GM19043 (cell line): Measurements from ENCODE around the gene SLIRP.
A peak's percentile ranks its signal among the peaks of the same experiment; 100 is the strongest.
"Not testable (repeated sequence)": the region's sequence is repeated elsewhere in the genome, so short reads cannot be mapped to it uniquely, and the experiment has no call there.

Experiments used
- ATAC-seq: cut with Tn5 transposase; IDR thresholded peaks from one replicate; pipeline ENCODE4 v1.9.1; 2021; ENCODE audit warnings: low read depth; ENCODE audit not compliant: unreplicated experiment

SLIRP gene

DNA sequence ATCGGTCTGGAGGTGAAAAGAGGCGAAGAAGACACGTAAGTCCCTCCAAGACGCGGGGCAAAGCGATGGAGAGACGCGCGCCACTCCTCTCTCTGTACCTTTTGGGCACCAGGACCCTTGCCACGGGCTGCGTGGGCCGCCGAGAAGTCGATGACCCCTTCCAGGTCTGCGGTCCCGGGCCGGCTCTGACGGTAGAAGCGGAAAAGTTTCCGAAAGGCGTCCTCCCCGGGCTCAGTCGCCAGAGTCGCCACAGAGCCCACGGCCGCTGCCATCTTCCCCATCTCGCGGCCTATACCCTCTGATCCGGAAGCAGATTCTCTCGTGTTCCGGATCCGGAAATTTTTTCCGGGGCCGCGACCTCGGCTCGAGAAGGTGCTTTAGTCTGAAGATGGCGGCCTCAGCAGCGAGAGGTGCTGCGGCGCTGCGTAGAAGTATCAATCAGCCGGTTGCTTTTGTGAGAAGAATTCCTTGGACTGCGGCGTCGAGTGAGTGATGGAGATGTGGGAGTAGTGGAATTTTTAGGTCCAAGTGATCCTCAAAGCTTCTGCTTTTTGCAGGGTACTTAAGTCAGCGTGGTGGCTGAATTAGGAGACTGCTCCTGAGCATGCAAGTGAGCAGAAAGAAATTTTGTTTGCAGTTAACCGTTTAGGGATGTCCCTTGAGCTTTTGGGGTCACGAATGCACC, at the start of gene SLIRP, which contains the start of gene ALKBH1:
Gene SLIRP, plus strand, starts transcription at position 380 of the 685 bp plus-strand sequence. Its CDS starts 9 bp downstream, at position 389.
Gene ALKBH1, minus strand, starts transcription at position 300 of the 685 bp plus-strand sequence. Its CDS starts 19 bp downstream, at position 281.
- ATAC-seq = peak; percentile 98

- ATAC-seq = no peak
Measured at GRCh38 chr14:77659831-77660230, 48.1 kb upstream of the SLIRP start.

DNA sequence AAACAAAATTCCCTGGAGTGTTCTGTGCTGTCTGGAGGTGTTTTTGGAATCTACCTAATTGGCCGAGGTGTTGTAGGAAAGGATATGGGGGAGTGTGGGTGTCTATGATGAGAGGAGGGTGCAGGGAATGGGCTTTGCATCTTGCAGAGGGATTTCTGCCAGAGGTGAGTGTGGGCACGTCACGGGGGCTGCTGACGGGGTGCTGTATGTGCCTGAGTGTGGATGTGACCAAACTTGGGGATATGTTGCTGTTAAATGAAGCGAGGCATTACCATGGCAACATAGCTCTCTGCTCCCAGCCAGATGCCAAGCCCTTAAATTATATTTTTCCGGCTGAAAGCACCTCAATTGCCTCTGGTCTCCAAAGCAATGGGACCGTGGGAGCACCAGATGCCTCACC, 47.1 kb upstream of the SLIRP start:
- no peak for ATAC-seq

DNA sequence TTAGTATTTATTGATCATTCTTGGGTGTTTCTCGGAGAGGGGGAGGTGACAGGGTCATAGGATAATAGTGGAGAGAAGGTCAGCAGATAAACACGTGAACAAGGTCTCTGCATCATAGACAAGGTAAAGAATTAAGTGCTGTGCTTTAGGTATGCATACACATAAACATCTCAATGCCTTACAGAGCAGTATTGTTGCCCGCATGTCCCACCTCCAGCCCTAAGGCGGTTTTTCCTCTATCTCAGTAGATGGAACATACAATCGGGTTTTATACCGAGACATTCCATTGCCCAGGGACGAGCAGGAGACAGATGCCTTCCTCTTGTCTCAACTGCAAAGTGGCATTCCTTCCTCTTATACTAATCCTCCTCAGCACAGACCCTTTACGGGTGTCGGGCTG, 46.3 kb upstream of the SLIRP start:
- ATAC-seq = not testable (repeated sequence)

GRCh38 chr14:77663293-77663692, 44.6 kb upstream of the SLIRP start:
- no peak for ATAC-seq

GRCh38 chr14:77667331-77667730, 40.6 kb upstream of the SLIRP start:
- ATAC-seq = no peak

DNA sequence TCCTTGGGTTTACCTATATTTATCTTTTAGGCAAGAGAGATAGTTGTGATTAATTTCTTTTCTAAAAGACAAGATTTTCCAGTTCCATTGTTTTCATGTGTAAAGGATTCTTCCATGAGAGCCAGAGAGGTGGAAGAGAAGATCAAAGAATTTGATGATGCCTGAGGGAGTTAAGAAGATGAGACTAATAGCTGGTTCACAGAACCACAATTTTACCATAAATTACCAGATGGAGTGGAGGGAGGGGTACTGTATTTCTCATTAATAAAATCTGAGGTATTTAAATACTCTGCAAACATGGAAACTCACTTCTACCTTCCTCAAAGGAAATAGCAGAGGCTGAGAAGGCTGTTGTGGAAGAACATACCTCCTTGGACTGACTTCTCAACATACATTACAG, 34.7 kb upstream of the SLIRP start:
- no peak for ATAC-seq

DNA sequence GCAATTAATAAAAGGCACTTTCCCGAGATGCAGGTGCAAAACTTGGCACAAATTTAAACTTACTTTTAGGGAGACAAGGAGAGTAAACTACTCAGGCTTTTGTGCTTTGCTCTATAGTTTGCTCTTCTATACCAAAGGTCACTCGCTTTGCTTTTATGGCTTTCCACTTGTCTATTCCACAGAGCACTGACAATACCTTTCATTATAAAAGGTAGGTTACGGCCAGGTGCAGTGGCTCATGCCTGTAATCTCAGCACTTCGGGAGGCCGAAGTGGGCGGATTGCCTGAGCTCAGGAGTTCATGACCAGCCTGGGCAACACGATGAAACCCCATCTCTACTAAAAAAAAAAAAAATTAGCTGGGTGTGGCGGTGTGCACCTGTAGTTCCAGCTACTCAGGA, 33.0 kb upstream of the SLIRP start:
- no peak for ATAC-seq

- ATAC-seq = no peak
Measured at GRCh38 chr14:77681196-77682157, 26.4 kb upstream of the SLIRP start.

- ATAC-seq = no peak
Measured at GRCh38 chr14:77682158-77682553, 25.7 kb upstream of the SLIRP start.

DNA sequence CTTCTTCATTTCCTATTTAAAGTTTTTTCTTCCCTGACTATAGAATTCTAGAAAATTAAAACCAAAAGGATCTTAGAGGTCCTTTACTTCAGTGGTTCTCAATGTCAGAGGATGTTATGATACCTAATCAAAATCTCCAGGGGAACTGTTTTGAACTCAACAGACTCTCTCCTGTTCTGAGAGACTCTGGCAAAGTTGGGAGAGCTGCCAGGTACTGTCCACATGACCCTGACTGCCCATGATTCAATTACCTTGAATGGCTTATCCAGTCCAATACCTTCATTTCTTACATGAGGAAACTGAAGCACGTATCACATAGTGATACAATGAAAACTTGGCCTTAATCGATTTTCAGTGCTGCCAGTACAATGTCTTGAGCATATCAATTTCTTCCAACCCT, 16.6 kb upstream of the SLIRP start:
- no peak for ATAC-seq

- ATAC-seq = peak; percentile 26
Measured at GRCh38 chr14:77707355-77707723, 564 bp upstream of the SLIRP start.

DNA sequence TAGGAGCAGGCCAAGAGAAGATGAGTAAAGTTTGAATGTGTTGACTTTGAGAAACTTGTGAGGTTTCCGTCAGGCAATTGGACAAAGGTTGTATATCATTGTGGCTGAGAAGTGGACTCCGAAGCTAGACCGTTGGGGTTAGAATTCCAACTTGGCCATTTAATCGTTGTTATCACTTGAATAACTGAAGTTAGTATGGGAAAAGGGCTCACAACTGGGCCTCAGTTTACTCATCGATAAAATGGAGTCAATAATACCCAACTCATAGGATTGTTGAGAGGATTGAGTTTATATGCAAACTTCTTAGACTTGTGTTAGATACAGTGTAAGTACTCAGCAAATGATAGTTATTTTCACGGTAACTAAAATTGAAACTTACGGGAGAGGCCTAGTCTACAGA, 846 bp downstream of the SLIRP start:
- ATAC-seq = no peak

GRCh38 chr14:77709412-77709811, 1.5 kb downstream of the SLIRP start:
- no peak for ATAC-seq

GRCh38 chr14:77710364-77710763, 2.5 kb downstream of the SLIRP start:
- no peak for ATAC-seq

DNA sequence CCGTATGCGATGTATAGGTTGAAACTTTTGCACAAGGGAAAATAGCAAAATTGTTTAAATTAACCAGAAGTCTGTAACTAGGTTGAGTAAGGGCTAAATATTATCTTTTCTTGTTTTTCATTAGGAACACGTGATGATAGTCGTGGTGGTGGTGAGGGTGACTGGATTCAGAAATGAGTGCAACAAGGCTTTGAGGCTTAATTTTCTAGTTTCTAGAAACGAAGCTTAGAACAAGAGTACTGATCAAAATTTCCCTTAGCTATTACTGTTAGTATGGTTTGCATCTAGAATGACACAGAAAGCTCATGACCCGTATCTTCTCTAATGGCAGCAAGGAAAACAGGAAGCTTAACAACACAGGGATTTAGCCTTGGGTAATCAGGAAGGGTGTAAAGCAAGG, 7.0 kb downstream of the SLIRP start:
- no peak for ATAC-seq

GRCh38 chr14:77717608-77718305, 9.9 kb downstream of the SLIRP start:
- no peak for ATAC-seq

GRCh38 chr14:77721437-77721836, 13.5 kb downstream of the SLIRP start:
- no peak for ATAC-seq

GRCh38 chr14:77722301-77722700, 14.4 kb downstream of the SLIRP start:
- no peak for ATAC-seq

DNA sequence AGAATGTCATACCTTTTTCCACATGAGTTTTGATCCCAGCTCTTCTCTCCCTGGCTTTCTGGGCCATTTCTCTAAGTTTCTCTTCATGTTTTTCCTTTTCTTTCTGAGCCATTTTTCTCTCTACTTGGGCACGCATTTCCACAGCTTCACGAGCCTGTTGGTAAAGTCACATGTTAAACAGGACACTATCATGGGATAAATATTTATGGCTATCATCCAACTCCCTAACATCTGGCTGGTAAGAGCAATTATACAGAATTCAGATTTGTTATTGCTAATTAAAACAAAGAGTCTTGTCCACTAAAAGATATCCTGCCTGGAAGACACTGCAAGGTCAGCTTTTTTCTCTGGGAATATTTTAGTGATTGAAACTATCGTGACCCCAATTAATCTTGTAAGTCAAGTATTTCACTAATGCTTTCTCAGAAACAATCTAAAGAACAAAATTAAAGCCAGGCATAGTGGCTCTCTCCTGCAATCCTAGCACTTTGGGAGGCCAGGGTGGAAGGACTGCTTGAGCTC, 23.1 kb downstream of the SLIRP start:
- no peak for ATAC-seq
